Measurements from ENCODE around the gene FAM227B. TPM values are rescaled to one million over a fixed set of nuclear protein-coding genes. Genes with fewer than 3 reads are reported as not detected.

Gene FAM227B
- total RNA-seq, 1 experiment from 2014 or later: 3.3 TPM

DNA sequence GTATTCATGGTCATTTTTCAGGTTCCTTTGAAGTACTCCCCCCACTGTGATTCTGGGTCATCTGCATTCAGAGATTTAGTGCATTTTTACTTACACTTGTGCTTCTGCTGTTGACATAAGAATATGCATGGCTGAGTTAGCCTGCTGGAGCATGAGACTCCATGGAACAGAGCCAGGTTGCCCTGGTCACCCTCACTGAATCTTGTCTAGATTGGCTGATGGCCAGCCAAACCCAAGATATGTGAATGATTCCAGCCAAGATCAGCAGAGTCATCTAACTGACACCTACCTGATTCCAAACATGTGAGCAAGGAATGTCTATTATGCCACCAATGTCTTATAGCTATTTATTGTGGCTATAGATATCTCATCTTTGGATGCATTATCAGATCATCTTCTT is 25.3 kb upstream of the FAM227B start:
- H3K9me3 ChIP-seq (ENCODE audit: insufficient read depth, low read depth): no peaks in the 10 kb centered on the region
- no peaks in the 10 kb centered on the region for H3K27me3 ChIP-seq (ENCODE audit: insufficient read depth, low read depth)
- POLR2A ChIA-PET (ENCODE audit: unreplicated experiment): no interaction called here
- CTCF ChIA-PET: no interaction called here
- H3K79me2 ChIP-seq (ENCODE audit: low read depth): no peaks in the 10 kb centered on the region
- no TSS peak for BruUV-seq (replicated peaks)
- no peaks in the 10 kb centered on the region for H3K36me3 ChIP-seq (ENCODE audit: low read depth)
- H3F3A ChIP-seq (ENCODE audit: insufficient read depth, low read depth): no peaks in the 10 kb centered on the region
- H3K9me2 ChIP-seq (ENCODE audit: insufficient read depth): no peaks in the 10 kb centered on the region
- intact Hi-C loops (cut with micrococcal nuclease; ENCODE audit: unreplicated experiment): no loop called here
- DNase-seq: peak in 1 of 2 experiments; percentile 33
- no peak overlapping the region for H3K4me3 ChIP-seq
- H3K4me2 ChIP-seq: no peak overlapping the region
- H4K20me1 ChIP-seq (ENCODE audit: insufficient read depth): no peaks in the 10 kb centered on the region
- H3K4me1 ChIP-seq (replicated peaks; ENCODE audit: insufficient read depth): no peaks in the 10 kb centered on the region
- TF ChIP-seq, protein P1, sequence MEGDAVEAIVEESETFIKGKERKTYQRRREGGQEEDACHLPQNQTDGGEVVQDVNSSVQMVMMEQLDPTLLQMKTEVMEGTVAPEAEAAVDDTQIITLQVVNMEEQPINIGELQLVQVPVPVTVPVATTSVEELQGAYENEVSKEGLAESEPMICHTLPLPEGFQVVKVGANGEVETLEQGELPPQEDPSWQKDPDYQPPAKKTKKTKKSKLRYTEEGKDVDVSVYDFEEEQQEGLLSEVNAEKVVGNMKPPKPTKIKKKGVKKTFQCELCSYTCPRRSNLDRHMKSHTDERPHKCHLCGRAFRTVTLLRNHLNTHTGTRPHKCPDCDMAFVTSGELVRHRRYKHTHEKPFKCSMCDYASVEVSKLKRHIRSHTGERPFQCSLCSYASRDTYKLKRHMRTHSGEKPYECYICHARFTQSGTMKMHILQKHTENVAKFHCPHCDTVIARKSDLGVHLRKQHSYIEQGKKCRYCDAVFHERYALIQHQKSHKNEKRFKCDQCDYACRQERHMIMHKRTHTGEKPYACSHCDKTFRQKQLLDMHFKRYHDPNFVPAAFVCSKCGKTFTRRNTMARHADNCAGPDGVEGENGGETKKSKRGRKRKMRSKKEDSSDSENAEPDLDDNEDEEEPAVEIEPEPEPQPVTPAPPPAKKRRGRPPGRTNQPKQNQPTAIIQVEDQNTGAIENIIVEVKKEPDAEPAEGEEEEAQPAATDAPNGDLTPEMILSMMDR (conservative IDR thresholded peaks at IDR 0.05): no peak
- TF ChIP-seq EZH2 (IDR thresholded peaks at IDR 0.05; ENCODE audit: low read depth): no peak
- no peak overlapping the region for H2AFZ ChIP-seq
- no peak overlapping the region for H3K27ac ChIP-seq

DNA sequence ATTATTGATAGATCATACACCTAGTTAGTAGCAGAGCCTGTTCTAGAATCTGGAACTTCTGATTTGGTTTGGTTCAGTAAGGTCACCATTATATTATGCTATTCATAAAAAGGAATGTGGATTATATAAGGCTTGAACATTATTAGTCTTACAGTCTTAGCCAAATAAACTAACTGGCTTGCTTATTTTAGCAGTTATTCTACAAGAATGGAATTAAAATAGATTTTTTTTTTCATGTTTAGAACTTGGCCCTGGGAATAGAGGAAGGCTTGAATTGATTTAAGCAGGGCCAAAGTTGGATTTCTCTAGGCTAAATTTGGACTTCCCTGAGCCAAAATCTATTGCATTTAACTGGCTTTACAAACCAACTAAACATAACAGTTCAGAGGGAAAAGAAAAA is 24.7 kb upstream of the FAM227B start:
- no peaks in the 10 kb centered on the region for H3K27me3 ChIP-seq (ENCODE audit: insufficient read depth, low read depth)
- intact Hi-C loops (cut with micrococcal nuclease; ENCODE audit: unreplicated experiment): no loop called here
- no peaks in the 10 kb centered on the region for H3K4me1 ChIP-seq (replicated peaks; ENCODE audit: insufficient read depth)
- no peaks in the 10 kb centered on the region for H3F3A ChIP-seq (ENCODE audit: insufficient read depth, low read depth)
- no peaks in the 10 kb centered on the region for H3K9me2 ChIP-seq (ENCODE audit: insufficient read depth)
- TF ChIP-seq, protein P1 (conservative IDR thresholded peaks at IDR 0.05): no peak
- no peak for TF ChIP-seq EZH2 (IDR thresholded peaks at IDR 0.05; ENCODE audit: low read depth)
- no peak overlapping the region for H2AFZ ChIP-seq
- no peaks in the 10 kb centered on the region for H4K20me1 ChIP-seq (ENCODE audit: insufficient read depth)
- no peaks in the 10 kb centered on the region for H3K36me3 ChIP-seq (ENCODE audit: low read depth)
- no TSS peak for BruUV-seq (replicated peaks)
- H3K4me3 ChIP-seq: no peak overlapping the region
- DNase-seq: no peak
- H3K79me2 ChIP-seq (ENCODE audit: low read depth): no peaks in the 10 kb centered on the region
- ChIA-PET POLR2A (ENCODE audit: unreplicated experiment) (no interaction called here), CTCF (no interaction called here)
- H3K27ac ChIP-seq: no peak overlapping the region
- H3K4me2 ChIP-seq: no peak overlapping the region
- H3K9me3 ChIP-seq (ENCODE audit: insufficient read depth, low read depth): no peaks in the 10 kb centered on the region

DNA sequence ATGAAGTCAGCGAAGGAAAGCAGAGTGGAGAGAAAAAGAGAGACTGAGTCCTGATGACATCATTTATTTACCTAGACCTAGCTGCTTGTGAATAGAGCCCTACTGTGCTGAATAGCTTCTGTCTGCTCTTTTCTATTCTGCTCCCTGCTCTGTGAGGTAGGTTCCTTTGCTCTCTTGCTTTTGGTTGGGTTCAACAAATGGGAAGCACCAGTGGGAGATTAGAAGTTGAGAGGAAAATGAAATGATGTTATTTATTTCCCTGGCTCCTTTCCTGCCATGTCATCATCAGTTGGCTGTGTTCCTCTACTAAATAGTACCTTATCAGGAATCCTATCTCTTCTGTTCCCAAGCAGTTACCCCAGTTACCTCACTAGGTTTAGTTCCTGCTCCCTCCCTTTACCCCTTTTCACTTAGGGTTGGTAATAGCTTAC is 23.8 kb upstream of the FAM227B start:
- no peak overlapping the region for H2AFZ ChIP-seq
- H3K27ac ChIP-seq: no peak overlapping the region
- intact Hi-C loops (cut with micrococcal nuclease; ENCODE audit: unreplicated experiment): no loop called here
- H3K9me3 ChIP-seq (ENCODE audit: insufficient read depth, low read depth): no peaks in the 10 kb centered on the region
- BruUV-seq (replicated peaks): no TSS peak
- H3K4me1 ChIP-seq (replicated peaks; ENCODE audit: insufficient read depth): no peaks in the 10 kb centered on the region
- no peaks in the 10 kb centered on the region for H4K20me1 ChIP-seq (ENCODE audit: insufficient read depth)
- TF ChIP-seq, protein P1 (conservative IDR thresholded peaks at IDR 0.05): no peak
- TF ChIP-seq EZH2 (IDR thresholded peaks at IDR 0.05; ENCODE audit: low read depth): no peak
- DNase-seq: no peak
- H3K4me2 ChIP-seq: no peak overlapping the region
- H3K27me3 ChIP-seq (ENCODE audit: insufficient read depth, low read depth): no peaks in the 10 kb centered on the region
- ChIA-PET POLR2A (ENCODE audit: unreplicated experiment) (no interaction called here), CTCF (no interaction called here)
- no peaks in the 10 kb centered on the region for H3K9me2 ChIP-seq (ENCODE audit: insufficient read depth)
- no peaks in the 10 kb centered on the region for H3K36me3 ChIP-seq (ENCODE audit: low read depth)
- no peaks in the 10 kb centered on the region for H3F3A ChIP-seq (ENCODE audit: insufficient read depth, low read depth)
- H3K79me2 ChIP-seq (ENCODE audit: low read depth): no peaks in the 10 kb centered on the region
- H3K4me3 ChIP-seq: no peak overlapping the region

All from PC-9 (cell line).